Astrocyte of the cerebellum (primary cell): ENCODE data around the gene WNT11.
A peak's percentile ranks its signal among the peaks of the same experiment; 100 is the strongest.

Experiments used
- DNase-seq: peaks from one replicate; pipeline ENCODE4 v3.0.0-alpha.2; 2011; ENCODE audit warnings: low read depth
- H3K4me3 ChIP-seq: 2 replicates; pipeline ENCODE4 v1.5.1; 2011; ENCODE audit warnings: mild to moderate bottlenecking, low read depth, low read length, moderate library complexity
- CTCF ChIP-seq: IDR thresholded peaks from 2 replicates; pipeline ENCODE4 v1.5.1; 2012; ENCODE audit warnings: low read length, low read depth, moderate library complexity, mild to moderate bottlenecking; ENCODE audit errors: missing control alignments
- in situ Hi-C: cut with HindIII; loops from 2 replicates; pipeline ENCODE4 v1.10.0; 2017; ENCODE audit warnings: low sequenced_read_pairs

Gene WNT11

GRCh38 chr11:76206327-76207081 is at the start of gene WNT11:
Gene WNT11 (minus strand): TSS chr11:76206502. CDS start chr11:76206407, 95 bp downstream.
- in situ Hi-C loops = no loop called here
- H3K4me3 ChIP-seq = peak within 1 kb of the TSS; percentile 42
- no peak for DNase-seq
- TF ChIP-seq CTCF = no peak

- TF ChIP-seq CTCF = no peak
- DNase-seq = no peak
- in situ Hi-C loops = no loop called here
- H3K4me3 ChIP-seq = no peak overlapping the region
Observed at GRCh38 chr11:76253416-76253815, 47.1 kb upstream of the WNT11 start.

GRCh38 chr11:76252631-76253070 is 46.3 kb upstream of the WNT11 start:
- no peak for TF ChIP-seq CTCF

GRCh38 chr11:76251576-76251975 is 45.3 kb upstream of the WNT11 start:
- no peak overlapping the region for H3K4me3 ChIP-seq
- in situ Hi-C loops = no loop called here
- TF ChIP-seq CTCF = no peak
- no peak for DNase-seq

More at GRCh38 chr11:76252631-76253070, 46.3 kb upstream of the WNT11 start:
- DNase-seq = no peak
- H3K4me3 ChIP-seq = no peak overlapping the region
- in situ Hi-C loops = no loop called here

GRCh38 chr11:76251226-76251575 is 44.9 kb upstream of the WNT11 start:
- TF ChIP-seq CTCF = no peak
- DNase-seq = no peak
- in situ Hi-C loops = no loop called here

GRCh38 chr11:76250520-76251225 is 44.4 kb upstream of the WNT11 start:
- no peak overlapping the region for H3K4me3 ChIP-seq
- DNase-seq = no peak
- in situ Hi-C loops = no loop called here
- no peak for TF ChIP-seq CTCF

More at GRCh38 chr11:76251226-76251575, 44.9 kb upstream of the WNT11 start:
- H3K4me3 ChIP-seq = no peak overlapping the region
